Motor neuron (in vitro differentiated cells): ENCODE results near the gene FKBP1C. TPM values are rescaled to one million over a fixed set of nuclear protein-coding genes. Genes with fewer than 3 reads are reported as not detected.
A peak's percentile ranks its signal among the peaks of the same experiment; 100 is the strongest.
"Not testable (repeated sequence)": the region's sequence is repeated elsewhere in the genome, so short reads cannot be mapped to it uniquely, and the experiment has no call there.

Source experiments
- ATAC-seq, 8 experiments: fragments of 200-7000 bp; cut with Tn5 transposase; replicated peaks in 6 of 8; 2 replicates each; pipeline ENCODE4 v1.8.0; 2021; ENCODE audit warnings: mild to moderate bottlenecking in 8 of 8, moderate library complexity in 8 of 8
- H3K27ac ChIP-seq, 2 donors: fragments of 250-450 bp; sonication (Bioruptor Pico); 2 replicates each; pipeline ENCODE4 v1.9.0; 2021; ENCODE audit warnings: antibody characterized with exemption in 2 of 2, mild to moderate bottlenecking in 2 of 2, moderate library complexity in 1 of 2
- H3K4me1 ChIP-seq, 2 donors: fragments of 250-450 bp; sonication (Bioruptor Pico); replicated peaks in 1 of 2; 2 replicates each; pipeline ENCODE4 v1.6.1; 2021; ENCODE audit warnings: antibody characterized with exemption in 2 of 2, mild to moderate bottlenecking in 2 of 2, moderate library complexity in 1 of 2
- H3K4me3 ChIP-seq, 5 donors: fragments of 250-450 bp; sonication (Bioruptor Pico); 2 replicates each; pipeline ENCODE4 v1.9.0; 2021; ENCODE audit warnings: antibody characterized with exemption in 5 of 5, mild to moderate bottlenecking in 5 of 5, moderate library complexity in 4 of 5
- WGBS, 10 experiments: fragments of 450-650 bp; shearing (Covaris generic); methylation state at CpG; one replicate each; pipeline ENCODE4 v1.0.0; 2022; 5-methylcytosine and 5-hydroxymethylcytosine counted together
- in situ Hi-C, 9 experiments: fragments of 400-800 bp; cut with MboI; loops; one replicate each; pipeline ENCODE4 v1.15.0; 2021; ENCODE audit warnings: low sequenced_read_pairs in 9 of 9, low pct_unique_long_range_greater_than_20kb in 2 of 9; ENCODE audit not compliant: unreplicated experiment in 9 of 9
- total RNA-seq, 8 experiments: library from RNA; unstranded; fragments of 300-600 nt; gene quantifications; 2 replicates each; pipeline versions ENCODE4 v1.2.3 to v1.2.4, GENCODE V29; 2022

FKBP1C gene
- total RNA-seq, 8 experiments from 2014 or later: 0.11 to 0.76 (median 0.30) TPM

DNA sequence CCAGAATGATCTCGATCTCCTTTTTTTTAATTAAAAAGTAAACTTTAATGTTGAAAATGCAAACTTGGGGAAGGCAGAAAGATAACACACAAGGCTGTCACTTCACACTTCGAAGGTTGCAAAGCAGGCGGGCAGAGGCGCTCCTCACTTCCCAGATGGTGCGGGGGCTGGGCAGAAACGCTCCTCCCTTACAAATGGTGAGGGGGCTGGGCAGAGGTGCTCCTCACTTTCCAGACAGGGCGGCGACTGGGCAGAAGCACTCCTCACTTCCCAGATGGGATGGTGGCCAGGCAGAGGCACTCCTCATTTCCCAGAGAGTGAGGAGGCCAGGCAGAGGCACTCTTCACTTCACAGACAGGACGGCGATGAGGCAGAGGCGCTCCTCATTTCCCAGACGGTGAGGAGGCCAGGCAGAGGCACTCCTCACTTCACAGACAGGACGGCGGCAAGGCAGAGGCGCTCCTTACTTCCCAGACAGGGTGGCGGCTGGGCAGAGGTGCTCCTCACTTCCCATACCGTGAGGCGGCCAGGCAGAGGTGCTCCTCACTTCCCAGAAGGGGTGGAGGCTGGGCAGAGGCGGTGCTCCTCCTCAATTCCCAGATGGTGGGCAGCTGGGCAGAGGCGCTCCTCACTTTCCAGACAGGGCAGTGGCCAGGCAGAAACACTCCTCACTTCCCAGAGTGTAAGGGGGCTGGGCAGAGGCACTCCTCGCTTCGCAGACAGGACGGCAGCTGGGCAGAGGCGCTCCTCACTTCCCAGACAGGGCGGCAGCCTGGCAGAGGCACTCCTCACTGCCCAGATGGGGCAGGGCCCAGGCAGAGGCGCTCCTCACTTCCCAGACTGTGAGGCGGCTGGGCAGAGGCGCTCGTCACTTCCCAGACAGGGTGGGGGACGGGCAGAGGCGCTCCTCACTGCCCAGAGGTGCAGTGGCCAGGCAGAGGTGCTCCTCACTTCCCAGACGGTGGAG, 16.9 kb downstream of the FKBP1C start:
- in situ Hi-C loops: not testable (repeated sequence)

DNA sequence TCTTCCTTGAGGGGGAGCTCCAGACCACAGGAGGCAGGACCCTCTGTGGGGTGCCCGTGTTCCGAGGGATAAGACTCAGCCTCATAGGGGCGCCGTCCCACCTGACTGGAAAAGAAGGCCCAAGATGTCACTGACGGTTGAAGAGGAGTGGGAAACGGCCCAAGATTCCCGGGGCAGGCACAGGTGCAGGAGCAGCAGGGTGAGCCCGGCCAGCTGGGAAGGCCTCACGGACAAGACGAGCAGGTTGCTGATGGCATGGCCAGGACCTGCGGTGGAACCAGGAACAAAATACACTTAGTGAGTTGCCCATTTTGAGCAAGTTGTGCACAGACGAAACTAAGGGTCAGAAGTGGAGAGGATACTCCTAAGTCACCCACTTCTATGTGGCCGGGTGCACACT, 18.8 kb downstream of the FKBP1C start:
- H3K4me1 ChIP-seq, H3K4me3 ChIP-seq, in situ Hi-C loops, ATAC-seq, H3K27ac ChIP-seq: not testable (repeated sequence)
- WGBS, 10 experiments: 0 to 100% (median 37%) methylated on average over 1 to 7 of the region's 13 CpGs; no CpG with 5 or more reads in 7 of the 10 experiments

More for the DNA sequence above, 16.9 kb downstream of the FKBP1C start:
- not testable (repeated sequence) for H3K4me1 ChIP-seq, H3K4me3 ChIP-seq, ATAC-seq, H3K27ac ChIP-seq
- 80 to 90% methylated on average over 1 to 2 of the region's 32 CpGs; no CpG with 5 or more reads in 8 of the 10 experiments for WGBS, 10 experiments

- H3K4me3 ChIP-seq, H3K27ac ChIP-seq, H3K4me1 ChIP-seq, in situ Hi-C loops, ATAC-seq: not testable (repeated sequence)
- WGBS, 10 experiments: 100% methylated on average over 1 of the region's 12 CpGs; no CpG with 5 or more reads in 9 of the 10 experiments
Measured at GRCh38 chr6:63230511-63230910, 19.2 kb downstream of the FKBP1C start.

DNA sequence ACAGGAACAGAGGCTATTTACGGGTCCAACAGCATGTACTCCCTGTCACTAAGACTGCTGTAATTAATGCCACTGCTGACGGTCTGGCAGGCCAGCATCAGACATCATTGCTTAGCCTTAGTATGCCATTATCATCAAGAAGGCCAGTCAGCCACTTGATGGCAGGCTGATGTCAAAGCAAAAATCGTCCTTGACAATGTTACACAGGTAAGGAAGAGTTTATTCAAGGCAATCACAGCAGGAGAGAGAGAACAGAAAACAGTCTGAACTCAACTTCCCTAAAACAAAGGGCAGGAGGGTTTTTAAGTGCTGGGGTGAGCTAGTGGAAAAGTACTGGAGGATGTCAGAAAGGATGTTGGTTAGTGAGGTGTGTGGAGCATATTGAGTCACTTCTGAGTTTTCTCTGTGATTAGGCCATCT, 25.1 kb downstream of the FKBP1C start:
- H3K27ac ChIP-seq: no peak overlapping the region
- in situ Hi-C loops: no loop called here

GRCh38 chr6:63245420-63245819, 34.2 kb downstream of the FKBP1C start:
- Histone ChIP-seq H3K27ac (no peak overlapping the region), H3K4me3 (no peak overlapping the region), H3K4me1 (no peaks in the 10 kb centered on the region)
- 0 to 93% (median 49%) methylated on average over 1 to 2 of the region's 2 CpGs; no CpG with 5 or more reads in 2 of the 10 experiments for WGBS, 10 experiments
- in situ Hi-C loops: no loop called here
- ATAC-seq: no peak

More for the DNA sequence above, 25.1 kb downstream of the FKBP1C start:
- WGBS, 10 experiments: 0 to 72% (median 40%) methylated on average over 1 to 3 of the region's 3 CpGs; no CpG with 5 or more reads in 1 of the 10 experiments
- H3K4me1 ChIP-seq: no peaks in the 10 kb centered on the region
- no peak for ATAC-seq
- H3K4me3 ChIP-seq: no peak overlapping the region

DNA sequence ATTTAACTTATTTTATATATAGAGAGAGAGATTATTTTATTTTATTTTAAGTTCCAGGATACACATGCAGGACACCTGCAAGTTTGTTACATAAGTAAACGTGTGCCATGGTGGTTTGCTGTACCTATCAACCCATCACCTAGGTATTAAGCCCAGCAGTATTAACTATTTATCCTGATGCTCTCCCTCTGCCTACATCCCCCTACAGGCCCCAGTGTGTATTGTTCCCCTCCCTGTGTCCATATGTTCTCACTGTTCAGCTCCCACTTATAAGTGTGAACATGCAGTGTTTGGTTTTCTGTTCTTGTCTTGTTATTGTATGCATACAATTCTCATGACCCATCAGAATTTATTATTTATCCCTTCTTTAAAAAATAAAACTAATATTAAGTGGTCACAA, 34.6 kb downstream of the FKBP1C start:
- no peak overlapping the region for H3K4me3 ChIP-seq
- peak in 3 of 8 experiments; percentile 20 to 55 (median 53) for ATAC-seq
- in situ Hi-C loops: no loop called here
- WGBS, 10 experiments: 25 to 100% (median 91%) methylated on average over 1 of the region's 1 CpG; no CpG with 5 or more reads in 4 of the 10 experiments
- H3K4me1 ChIP-seq: no peaks in the 10 kb centered on the region
- H3K27ac ChIP-seq: no peak overlapping the region

DNA sequence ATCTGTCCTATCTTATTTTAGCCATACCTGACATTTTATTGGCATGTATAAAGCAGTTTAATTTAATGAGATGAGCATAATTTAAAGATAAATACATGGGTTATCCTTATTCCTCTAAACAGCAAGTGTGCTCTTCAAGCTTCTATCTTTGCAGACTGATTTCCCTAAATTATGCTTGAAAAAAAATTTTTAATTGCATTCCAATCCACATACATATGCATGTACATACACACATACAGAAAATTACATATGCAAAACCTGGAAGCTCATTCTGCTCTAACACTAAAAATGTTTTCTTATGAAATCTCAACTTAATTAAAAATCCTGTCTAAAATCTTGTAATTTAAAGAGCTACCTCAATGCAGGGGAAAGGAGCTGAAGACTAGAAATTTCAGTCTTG, 35.3 kb downstream of the FKBP1C start:
- Histone ChIP-seq H3K4me1 (no peaks in the 10 kb centered on the region), H3K27ac (no peak overlapping the region), H3K4me3 (no peak overlapping the region)
- ATAC-seq: peak in 3 of 8 experiments; percentile 38 to 98 (median 56)
- in situ Hi-C loops: no loop called here

DNA sequence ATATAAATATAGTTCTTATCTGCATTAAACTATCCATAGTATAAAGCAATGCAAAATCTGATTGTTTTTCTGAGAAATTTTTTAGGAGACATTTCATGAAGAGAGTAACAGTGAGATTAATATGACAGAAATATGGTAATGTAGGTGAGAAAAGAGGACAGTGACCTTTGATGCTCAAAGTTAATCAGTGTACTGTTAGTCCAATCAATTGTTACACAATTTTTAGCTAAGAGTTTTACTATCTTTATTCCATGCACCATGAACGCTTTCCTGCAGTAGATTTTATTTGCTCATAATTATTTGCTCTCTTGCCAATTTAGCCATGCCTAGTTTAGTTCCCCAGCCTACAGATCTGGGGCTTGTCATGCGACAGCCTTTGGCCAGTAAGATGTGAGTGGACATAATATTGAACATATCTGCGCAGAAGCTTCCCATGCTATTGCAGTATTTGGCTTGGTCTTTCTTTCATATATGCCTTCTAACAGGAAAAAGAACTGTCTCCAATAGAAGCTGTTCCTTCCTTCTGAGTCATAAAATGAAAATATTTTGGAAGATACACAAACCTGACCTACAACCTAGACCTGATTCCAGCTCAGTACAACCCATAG, 38.7 kb downstream of the FKBP1C start:
- ATAC-seq: no peak
- 31 to 100% (median 87%) methylated on average over 1 to 3 of the region's 3 CpGs; no CpG with 5 or more reads in 1 of the 10 experiments for WGBS, 10 experiments
- no peaks in the 10 kb centered on the region for H3K4me1 ChIP-seq
- no peak overlapping the region for H3K27ac ChIP-seq
- H3K4me3 ChIP-seq: no peak overlapping the region
- in situ Hi-C loops: no loop called here

GRCh38 chr6:63259153-63259552, 47.9 kb downstream of the FKBP1C start:
- Histone ChIP-seq H3K4me1 (no peaks in the 10 kb centered on the region), H3K27ac (no peak overlapping the region), H3K4me3 (no peak overlapping the region)
- peak in 1 of 8 experiments; percentile 44 for ATAC-seq
- in situ Hi-C loops: no loop called here

GRCh38 chr6:63261820-63262219, 50.6 kb downstream of the FKBP1C start:
- Histone ChIP-seq H3K4me3 (no peak overlapping the region), H3K27ac (no peak overlapping the region), H3K4me1 (no peaks in the 10 kb centered on the region)
- 0 to 100% (median 46%) methylated on average over 1 to 3 of the region's 3 CpGs; no CpG with 5 or more reads in 1 of the 10 experiments for WGBS, 10 experiments
- in situ Hi-C loops: no loop called here
- ATAC-seq: no peak

Other genes starting within 250 kb of the FKBP1C start
- gene LGSN, start 108.5 kb downstream of the FKBP1C start, total RNA-seq: under 1 TPM in 6 of 8 experiments, not detected in 2; 0.05 to 0.46 (median 0.19) TPM